ENCODE data around the gene RARB.

Gene RARB

DNA sequence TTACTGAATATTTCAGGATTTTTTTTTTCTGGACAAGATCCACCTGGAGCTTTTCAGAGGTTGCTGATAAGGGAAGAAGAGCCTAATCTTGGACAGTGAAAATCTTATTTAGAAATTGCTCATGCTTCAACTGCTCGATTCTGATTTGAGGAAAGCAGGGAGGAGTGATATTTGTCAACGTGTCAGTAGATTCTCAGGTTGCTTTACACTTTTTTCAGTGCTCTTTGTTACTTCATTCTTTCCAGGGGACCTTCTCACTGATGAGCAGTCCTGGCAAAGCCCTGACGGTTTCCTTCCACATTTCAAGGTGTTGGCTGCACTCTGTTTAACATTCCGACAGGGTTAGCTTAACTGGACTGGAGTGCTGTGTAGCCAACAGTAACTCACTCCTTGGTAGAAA, 24.1 kb upstream of the RARB start:
- DNase-seq (ENCODE audit: low spot score in 2 of 2): no peak
- H3K4me1 Mint-ChIP-seq: no peaks in the 10 kb centered on the region

DNA sequence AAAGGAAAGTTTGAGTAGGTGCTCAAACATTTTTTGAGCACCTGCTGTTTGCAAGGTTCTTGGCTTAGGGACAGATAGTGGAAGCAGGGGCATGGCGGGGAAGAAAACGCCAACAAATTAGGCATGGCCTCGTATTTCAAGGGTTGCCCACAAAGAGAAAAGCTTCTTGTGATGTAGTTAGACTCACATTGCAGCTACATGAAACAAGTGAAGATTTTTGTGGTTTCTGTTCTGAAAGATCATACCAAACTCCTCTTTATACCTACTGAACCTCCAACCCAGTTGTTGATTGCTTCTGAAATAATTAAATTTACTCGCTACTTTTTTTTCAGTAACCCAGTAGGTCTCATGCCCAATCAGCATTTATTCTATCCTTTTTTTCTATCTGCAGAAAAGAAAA, 23.5 kb upstream of the RARB start:
- DNase-seq (ENCODE audit: low spot score in 2 of 2) (no peak), ATAC-seq (replicated peaks; ENCODE audit: extremely low read depth, poor library complexity, severe bottlenecking) (no peak)
- Mint-ChIP-seq H3K9me3 (peaks cover 14% of the 10 kb centered on the region), H3K27ac (ENCODE audit: low read depth) (no peak overlapping the region), H3K4me3 (no peak overlapping the region), H3K4me1 (no peaks in the 10 kb centered on the region), H3K36me3 (ENCODE audit: insufficient read depth) (peaks cover 2% of the 10 kb centered on the region), H3K27me3 (no peaks in the 10 kb centered on the region)

More for the DNA sequence above, 24.1 kb upstream of the RARB start:
- H3K9me3 Mint-ChIP-seq: peaks cover 14% of the 10 kb centered on the region
- ATAC-seq (replicated peaks; ENCODE audit: extremely low read depth, poor library complexity, severe bottlenecking): no peak
- peaks cover 2% of the 10 kb centered on the region for H3K36me3 Mint-ChIP-seq (ENCODE audit: insufficient read depth)
- H3K27ac Mint-ChIP-seq (ENCODE audit: low read depth): no peak overlapping the region
- H3K4me3 Mint-ChIP-seq: no peak overlapping the region
- H3K27me3 Mint-ChIP-seq: no peaks in the 10 kb centered on the region

DNA sequence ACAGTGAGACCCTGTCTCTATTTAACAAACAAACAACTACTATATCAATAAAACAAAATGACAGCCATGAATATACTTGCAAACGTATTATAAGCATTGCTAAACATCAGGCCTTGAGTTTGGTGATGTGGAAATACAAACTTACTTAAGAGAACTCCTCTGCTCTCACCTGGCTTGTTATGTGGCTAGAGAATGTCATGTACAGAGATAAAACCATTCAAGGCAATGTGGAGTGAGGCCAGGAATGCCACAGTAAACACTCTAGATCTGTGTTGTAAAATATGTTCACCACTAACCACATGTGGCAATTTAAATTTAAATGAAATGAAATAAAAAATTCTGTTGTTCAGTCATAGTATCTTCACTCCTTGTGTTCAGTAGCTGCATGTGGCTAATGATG, 22.7 kb upstream of the RARB start:
- Mint-ChIP-seq H3K27me3 (no peaks in the 10 kb centered on the region), H3K36me3 (ENCODE audit: insufficient read depth) (peaks cover 2% of the 10 kb centered on the region), H3K4me3 (no peak overlapping the region), H3K4me1 (no peaks in the 10 kb centered on the region), H3K27ac (ENCODE audit: low read depth) (no peak overlapping the region), H3K9me3 (peaks cover 14% of the 10 kb centered on the region)
- DNase-seq (ENCODE audit: low spot score in 2 of 2) (no peak), ATAC-seq (replicated peaks; ENCODE audit: extremely low read depth, poor library complexity, severe bottlenecking) (no peak)

DNA sequence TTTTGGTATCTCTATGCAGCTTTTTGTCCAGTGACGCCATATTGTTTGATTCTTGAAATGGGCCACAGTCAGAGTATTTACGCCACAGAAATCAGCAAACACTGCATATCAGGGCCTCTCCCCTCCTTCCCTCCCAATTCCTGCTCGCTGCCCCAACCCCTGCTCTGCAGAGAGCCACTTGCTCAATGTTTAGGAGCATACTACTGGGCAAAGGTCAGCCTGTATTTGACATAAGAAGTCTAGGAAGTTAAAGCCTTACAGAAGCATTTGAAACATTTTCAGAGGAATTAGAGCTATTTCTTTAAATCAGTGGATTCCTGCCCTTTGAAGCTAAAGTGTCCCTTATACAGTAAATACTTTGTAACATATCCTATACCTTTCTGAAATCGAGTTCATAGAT, 17.4 kb upstream of the RARB start:
- Mint-ChIP-seq H3K27ac (ENCODE audit: low read depth) (no peak overlapping the region), H3K4me1 (no peaks in the 10 kb centered on the region), H3K4me3 (no peak overlapping the region), H3K36me3 (ENCODE audit: insufficient read depth) (no peaks in the 10 kb centered on the region), H3K27me3 (no peaks in the 10 kb centered on the region), H3K9me3 (peaks cover 6% of the 10 kb centered on the region)
- ATAC-seq (replicated peaks; ENCODE audit: extremely low read depth, poor library complexity, severe bottlenecking): no peak
- no peak for DNase-seq (ENCODE audit: low spot score in 2 of 2)

DNA sequence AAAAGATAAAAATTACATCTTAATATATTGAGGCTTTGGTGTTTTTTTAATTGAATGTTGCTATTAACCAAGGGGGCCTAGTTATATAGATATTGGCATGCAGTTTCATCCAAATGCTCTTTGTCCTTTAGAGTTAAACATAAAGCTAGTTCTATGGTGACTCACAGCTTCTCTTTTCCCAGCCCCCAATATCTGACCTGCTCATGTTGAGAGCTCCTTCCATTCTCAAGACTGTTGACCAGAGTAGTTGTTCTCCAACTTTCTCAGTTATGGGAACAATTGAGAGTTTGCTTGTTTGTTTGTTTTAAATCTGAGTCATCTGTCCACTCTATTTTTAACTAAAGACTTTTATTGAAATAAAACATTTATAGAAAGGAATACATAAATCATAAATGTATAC, 15.8 kb upstream of the RARB start:
- ATAC-seq (replicated peaks; ENCODE audit: extremely low read depth, poor library complexity, severe bottlenecking): no peak
- no peak for DNase-seq (ENCODE audit: low spot score in 2 of 2)
- no peak overlapping the region for H3K4me3 Mint-ChIP-seq
- H3K27ac Mint-ChIP-seq (ENCODE audit: low read depth): no peak overlapping the region
- no peaks in the 10 kb centered on the region for H3K36me3 Mint-ChIP-seq (ENCODE audit: insufficient read depth)
- H3K27me3 Mint-ChIP-seq: no peaks in the 10 kb centered on the region
- no peaks in the 10 kb centered on the region for H3K4me1 Mint-ChIP-seq
- H3K9me3 Mint-ChIP-seq: peaks cover 8% of the 10 kb centered on the region

DNA sequence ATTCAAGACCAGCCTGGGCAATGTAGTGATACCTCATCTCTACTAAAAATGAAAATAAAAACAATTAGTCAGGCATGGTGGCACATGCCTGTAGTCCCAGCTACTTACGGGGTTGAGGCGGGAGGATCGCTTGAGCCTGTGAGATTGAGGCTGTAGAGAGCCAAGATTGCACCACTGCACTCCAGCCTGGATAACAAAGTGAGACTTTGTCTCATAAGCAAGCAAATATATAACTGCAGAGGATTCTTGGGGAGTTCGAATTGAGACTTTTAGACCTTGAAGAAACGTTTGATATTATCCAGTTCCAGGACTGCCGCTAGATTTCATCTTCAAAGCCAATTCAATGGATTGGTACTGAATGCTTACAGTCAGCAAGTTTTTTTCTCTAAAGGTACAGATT, 11.9 kb upstream of the RARB start:
- Mint-ChIP-seq H3K4me1 (no peaks in the 10 kb centered on the region), H3K9me3 (peaks cover 15% of the 10 kb centered on the region), H3K27me3 (peaks cover 13% of the 10 kb centered on the region), H3K36me3 (ENCODE audit: insufficient read depth) (no peaks in the 10 kb centered on the region), H3K4me3 (no peak overlapping the region), H3K27ac (ENCODE audit: low read depth) (no peak overlapping the region)
- ATAC-seq (replicated peaks; ENCODE audit: extremely low read depth, poor library complexity, severe bottlenecking) (no peak), DNase-seq (ENCODE audit: low spot score in 2 of 2) (no peak)

DNA sequence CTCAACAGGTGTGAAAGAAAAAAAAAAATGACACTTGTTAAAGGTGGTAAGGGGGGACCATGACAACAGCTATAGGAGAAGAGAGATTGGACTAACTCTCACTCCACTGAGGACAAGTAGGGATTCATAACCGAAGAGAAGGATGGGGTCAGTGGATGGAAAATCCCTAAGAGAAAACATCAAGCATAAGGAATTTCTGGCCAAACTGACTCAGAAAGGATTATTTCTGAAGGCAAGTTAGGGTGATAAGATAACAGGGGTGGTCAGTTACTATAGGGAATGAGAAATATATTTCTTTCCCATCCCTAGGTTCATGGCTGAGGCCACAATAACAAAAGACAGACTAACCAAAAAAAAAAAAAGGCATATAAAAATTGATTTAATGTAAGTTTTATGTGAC, 9.5 kb upstream of the RARB start:
- no peaks in the 10 kb centered on the region for H3K4me1 Mint-ChIP-seq
- no peaks in the 10 kb centered on the region for H3K36me3 Mint-ChIP-seq (ENCODE audit: insufficient read depth)
- ATAC-seq (replicated peaks; ENCODE audit: extremely low read depth, poor library complexity, severe bottlenecking) (no peak), DNase-seq (ENCODE audit: low spot score in 2 of 2) (no peak)
- H3K27ac Mint-ChIP-seq (ENCODE audit: low read depth): no peak overlapping the region
- no peak overlapping the region for H3K4me3 Mint-ChIP-seq
- peaks cover 15% of the 10 kb centered on the region for H3K9me3 Mint-ChIP-seq
- peaks cover 13% of the 10 kb centered on the region for H3K27me3 Mint-ChIP-seq

DNA sequence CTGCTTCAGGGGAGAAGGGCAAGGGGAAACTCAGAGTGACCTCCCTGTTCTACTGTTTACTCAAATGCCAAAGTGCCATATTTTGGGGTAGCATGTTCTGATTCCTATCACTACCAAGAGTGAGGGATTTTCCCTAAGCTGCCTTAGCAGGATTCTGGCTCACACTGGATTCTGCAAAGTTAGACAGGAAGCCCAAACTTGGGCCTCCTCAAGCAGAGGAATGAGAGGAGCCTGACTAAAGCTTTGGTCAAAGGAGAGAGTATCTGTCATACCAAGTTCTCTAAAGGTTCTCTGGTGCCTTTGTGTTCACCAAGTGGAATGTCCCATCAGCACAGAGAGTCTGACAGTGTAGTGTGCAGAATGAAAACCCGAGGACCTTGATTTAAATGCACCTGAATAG, 8.8 kb upstream of the RARB start:
- ATAC-seq (replicated peaks; ENCODE audit: extremely low read depth, poor library complexity, severe bottlenecking) (no peak), DNase-seq (ENCODE audit: low spot score in 2 of 2) (no peak)
- H3K9me3 Mint-ChIP-seq: peaks cover 10% of the 10 kb centered on the region
- H3K36me3 Mint-ChIP-seq (ENCODE audit: insufficient read depth): no peaks in the 10 kb centered on the region
- peaks cover 13% of the 10 kb centered on the region for H3K27me3 Mint-ChIP-seq
- no peak overlapping the region for H3K27ac Mint-ChIP-seq (ENCODE audit: low read depth)
- no peak overlapping the region for H3K4me3 Mint-ChIP-seq
- H3K4me1 Mint-ChIP-seq: no peaks in the 10 kb centered on the region

DNA sequence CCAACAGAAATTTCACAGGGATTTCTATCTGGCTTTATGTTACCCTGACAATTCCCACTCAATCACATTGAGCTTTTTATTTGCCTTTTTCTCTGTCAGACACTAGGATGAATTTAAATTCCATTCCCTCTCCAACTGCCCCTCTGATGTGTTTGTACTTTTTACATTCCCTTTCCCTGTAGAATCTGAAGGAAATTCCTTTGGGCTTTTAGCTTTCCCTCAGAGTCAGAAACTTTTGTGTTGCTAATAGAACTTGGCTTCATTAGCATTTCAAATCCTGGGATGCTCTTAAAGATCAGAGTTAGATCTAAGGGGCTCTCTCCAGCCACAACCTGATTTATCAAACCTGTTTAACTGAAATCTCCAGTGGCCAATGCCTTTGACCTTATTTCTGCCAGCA, 7.9 kb upstream of the RARB start:
- Mint-ChIP-seq H3K9me3 (peaks cover 10% of the 10 kb centered on the region), H3K27me3 (peaks cover 13% of the 10 kb centered on the region), H3K27ac (ENCODE audit: low read depth) (no peak overlapping the region), H3K36me3 (ENCODE audit: insufficient read depth) (no peaks in the 10 kb centered on the region), H3K4me1 (no peaks in the 10 kb centered on the region), H3K4me3 (no peak overlapping the region)
- no peak for ATAC-seq (replicated peaks; ENCODE audit: extremely low read depth, poor library complexity, severe bottlenecking)
- DNase-seq (ENCODE audit: low spot score in 2 of 2): no peak

DNA sequence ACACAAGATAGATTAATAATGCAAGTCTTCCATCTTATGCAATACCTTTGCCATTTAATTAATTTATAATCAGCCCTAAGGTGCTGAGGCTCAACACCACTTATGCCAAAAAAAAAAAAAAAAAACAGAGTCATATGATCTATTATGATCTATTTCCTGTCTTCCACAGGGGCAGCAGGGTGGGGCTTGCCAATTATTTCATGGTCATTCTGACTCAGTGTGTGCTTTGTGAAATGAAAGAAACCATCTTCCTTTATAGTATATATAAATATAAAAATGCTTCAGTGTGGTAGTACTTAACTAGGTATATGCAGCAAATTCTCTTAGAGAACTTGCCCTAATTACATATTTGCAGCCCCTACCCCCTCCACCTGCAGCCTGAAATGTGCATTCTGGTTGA, 7.2 kb upstream of the RARB start:
- Mint-ChIP-seq H3K27me3 (peaks cover 19% of the 10 kb centered on the region), H3K27ac (ENCODE audit: low read depth) (no peak overlapping the region), H3K4me3 (no peak overlapping the region), H3K9me3 (peaks cover 10% of the 10 kb centered on the region), H3K4me1 (no peaks in the 10 kb centered on the region), H3K36me3 (ENCODE audit: insufficient read depth) (no peaks in the 10 kb centered on the region)
- DNase-seq (ENCODE audit: low spot score in 2 of 2) (no peak), ATAC-seq (replicated peaks; ENCODE audit: extremely low read depth, poor library complexity, severe bottlenecking) (no peak)

DNA sequence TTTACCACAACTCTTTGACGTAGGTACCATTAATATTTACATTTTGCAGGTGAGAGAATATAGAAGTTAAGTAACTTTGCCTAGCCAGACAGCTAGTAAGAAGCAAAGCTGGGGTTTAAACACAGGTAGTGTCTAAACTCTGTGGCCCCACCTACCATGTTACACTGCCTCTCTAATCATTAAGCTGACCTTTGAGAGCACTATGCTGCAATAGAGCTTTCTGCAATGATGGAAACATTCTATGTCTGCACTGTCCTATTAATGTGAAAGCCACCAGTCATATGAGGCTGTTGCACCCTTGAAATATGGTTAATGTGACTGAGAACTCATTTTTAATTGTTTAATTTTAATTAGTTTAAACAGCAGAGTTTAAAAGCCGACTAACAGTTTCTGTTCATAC, 6.3 kb upstream of the RARB start:
- Mint-ChIP-seq H3K9me3 (peaks cover 10% of the 10 kb centered on the region), H3K4me3 (no peak overlapping the region), H3K36me3 (ENCODE audit: insufficient read depth) (no peaks in the 10 kb centered on the region), H3K27ac (ENCODE audit: low read depth) (no peak overlapping the region), H3K4me1 (no peaks in the 10 kb centered on the region), H3K27me3 (peaks cover 27% of the 10 kb centered on the region)
- ATAC-seq (replicated peaks; ENCODE audit: extremely low read depth, poor library complexity, severe bottlenecking) (no peak), DNase-seq (ENCODE audit: low spot score in 2 of 2) (no peak)

DNA sequence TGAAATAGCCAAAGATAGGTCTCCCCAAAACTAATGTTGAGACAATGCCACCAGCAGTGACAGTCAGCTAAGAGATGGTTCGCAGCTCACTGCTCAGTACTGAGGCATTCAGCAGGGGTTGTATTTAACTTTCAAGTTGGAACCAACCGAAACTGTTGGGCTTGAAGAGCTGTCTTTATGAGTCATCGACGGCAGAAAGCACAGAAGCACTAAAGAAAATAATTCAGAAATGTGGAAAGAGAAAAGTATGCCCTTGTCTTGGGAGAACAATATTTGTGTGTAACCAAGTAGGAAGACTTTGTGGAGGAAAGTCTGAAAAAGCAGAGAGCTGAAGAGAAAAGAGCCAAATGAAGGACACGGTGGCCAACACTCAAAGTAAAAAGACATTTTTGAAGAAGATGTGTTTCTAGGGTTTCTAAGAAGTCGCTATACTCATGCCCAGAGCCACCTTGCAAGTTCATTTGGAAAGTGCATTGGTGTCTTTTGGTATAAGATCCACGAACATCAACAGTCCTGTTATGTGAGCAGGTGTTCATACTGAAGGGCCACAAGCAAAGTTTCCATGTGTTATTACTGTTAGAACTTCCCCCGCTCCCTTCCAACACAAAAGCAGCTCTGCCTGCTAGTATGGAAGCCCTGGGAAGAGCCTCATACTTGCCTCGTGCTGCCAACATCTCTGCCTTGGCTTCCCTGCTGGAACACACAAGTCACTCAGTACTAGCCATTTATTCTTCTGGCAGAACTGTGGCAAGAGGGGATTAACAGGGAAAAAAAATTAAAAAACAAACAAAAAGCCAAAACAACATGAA, 4.1 kb upstream of the RARB start:
- H3K27me3 Mint-ChIP-seq: peaks cover 37% of the 10 kb centered on the region

DNA sequence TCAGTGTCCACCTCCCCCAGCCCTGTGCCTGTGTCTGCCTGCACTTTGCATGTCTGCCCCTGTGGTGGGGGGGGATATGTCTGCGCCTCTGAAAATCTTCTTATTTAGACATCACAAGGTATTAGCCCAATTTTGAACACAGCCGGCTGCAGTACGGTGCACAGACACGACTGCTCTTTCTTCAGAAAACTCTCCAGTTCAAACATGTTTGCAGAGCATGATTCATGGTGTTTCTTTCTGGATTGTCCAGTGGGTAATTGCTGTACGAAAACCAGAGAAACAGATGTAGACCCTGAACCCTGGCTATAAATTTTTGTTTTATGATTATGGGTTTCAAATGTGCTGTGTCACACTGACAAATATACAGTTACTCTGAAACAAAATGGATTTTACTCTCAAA, 3.4 kb upstream of the RARB start:
- Mint-ChIP-seq H3K4me3 (no peak overlapping the region), H3K27me3 (peaks cover 43% of the 10 kb centered on the region), H3K27ac (ENCODE audit: low read depth) (no peak overlapping the region), H3K36me3 (ENCODE audit: insufficient read depth) (no peaks in the 10 kb centered on the region), H3K4me1 (no peaks in the 10 kb centered on the region), H3K9me3 (no peaks in the 10 kb centered on the region)
- DNase-seq (ENCODE audit: low spot score in 2 of 2): no peak
- ATAC-seq (replicated peaks; ENCODE audit: extremely low read depth, poor library complexity, severe bottlenecking): no peak

More for the DNA sequence above, 4.1 kb upstream of the RARB start:
- H3K4me3 Mint-ChIP-seq: no peak overlapping the region
- DNase-seq (ENCODE audit: low spot score in 2 of 2): no peak
- no peaks in the 10 kb centered on the region for H3K9me3 Mint-ChIP-seq
- ATAC-seq (replicated peaks; ENCODE audit: extremely low read depth, poor library complexity, severe bottlenecking): no peak
- H3K27ac Mint-ChIP-seq (ENCODE audit: low read depth): no peak overlapping the region
- no peaks in the 10 kb centered on the region for H3K36me3 Mint-ChIP-seq (ENCODE audit: insufficient read depth)
- H3K4me1 Mint-ChIP-seq: no peaks in the 10 kb centered on the region

All from central memory CD8-positive, alpha-beta T cell (primary cell).